ENCODE results near the gene HSPA13.

- TF ChIP-seq POLR2A (IDR thresholded peaks at IDR 0.05) = no peak
- no peak for TF ChIP-seq CTCF (IDR thresholded peaks at IDR 0.05 in 8 of 11, conservative IDR thresholded peaks at IDR 0.05 in 3 of 11)
- TF ChIP-seq POLR2AphosphoS5 (IDR thresholded peaks at IDR 0.05) = no peak
Observed at GRCh38 chr21:14388282-14388681, 5.3 kb upstream of the HSPA13 start.
